Left lung (tissue), 10 donors: ENCODE results near the gene PROSER2. TPM values are rescaled to one million over a fixed set of nuclear protein-coding genes. Genes with fewer than 3 reads are reported as not detected.
A peak's percentile ranks its signal among the peaks of the same experiment; 100 is the strongest.
"Not testable (repeated sequence)": the region's sequence is repeated elsewhere in the genome, so short reads cannot be mapped to it uniquely, and the experiment has no call there.

ENCODE experiments used
- ATAC-seq: fragments of 200-7000 bp; cut with Tn5 transposase; one replicate; pipeline ENCODE4 v1.9.1; 2020; ENCODE audit warnings: moderate library complexity
- DNase-seq, 4 donors: peaks; one replicate each; pipeline ENCODE4 v3.0.0-alpha.2; 2013 to 2020
- H3K27ac ChIP-seq, 2 donors: fragments of 200-600 bp; sonication (generic) in 1 of 2; one replicate each; pipeline versions ENCODE4 v1.5.0 to v1.8.0; 2020 to 2021
- H3K27me3 ChIP-seq, 2 donors: fragments of 200-600 bp; sonication (generic) in 1 of 2; one replicate each; pipeline versions ENCODE4 v1.5.0 to v1.8.0; 2020 to 2021
- H3K36me3 ChIP-seq, 2 donors: fragments of 200-600 bp; sonication (generic) in 1 of 2; one replicate each; pipeline versions ENCODE4 v1.5.0 to v1.8.0; 2020 to 2021
- H3K4me1 ChIP-seq, 2 donors: fragments of 200-600 bp; one replicate each; pipeline ENCODE4 v1.8.0; 2021
- H3K4me3 ChIP-seq, 2 donors: fragments of 200-600 bp; sonication (generic) in 1 of 2; one replicate each; pipeline versions ENCODE4 v1.5.0 to v1.8.0; 2020 to 2021; ENCODE audit warnings: mild to moderate bottlenecking in 1 of 2
- H3K9me3 ChIP-seq, 2 donors: fragments of 200-600 bp; sonication (generic) in 1 of 2; one replicate each; pipeline versions ENCODE4 v1.5.0 to v1.8.0; 2020 to 2021
- intact Hi-C, 2 donors: fragments of 100-400 bp; cut with DNase I; formaldehyde crosslinking; loops; one replicate each; pipeline versions ENCODE4 v1.11.2 to v1.14.2; 2022
- polyA plus RNA-seq, 6 donors: library from polyadenylated mRNA; unstranded; fragments of 120-200 nt; gene quantifications; one replicate each; pipeline ENCODE4 v1.2.1, GENCODE V29; 2013; ENCODE audit not compliant: insufficient read length in 6 of 6
- total RNA-seq, 2 donors: library from RNA; stranded (reverse); fragmentation: NEBNext Ultra II Directional; extraction: Animal tissue kit (Norgen Biotek cat#: 25700); gene quantifications; one replicate each; pipeline ENCODE4 v1.2.1, GENCODE V29; 2021
- TF ChIP-seq, protein P1 (sequence below), 2 donors: fragments of 200-600 bp; sonication (generic) in 1 of 2; IDR thresholded peaks; one replicate each; pipeline versions ENCODE4 v1.5.0 to v1.8.0; 2021; ENCODE audit warnings: antibody characterized with exemption in 2 of 2
- donor health status: DM: no; HTN: yes; CAD: no.
- donor health status: DM: no; HTN: no; CAD: no.

PROSER2 gene
- total and polyA plus RNA-seq, 8 donors, result 2.0 to 14.8 (median 3.1) TPM

DNA sequence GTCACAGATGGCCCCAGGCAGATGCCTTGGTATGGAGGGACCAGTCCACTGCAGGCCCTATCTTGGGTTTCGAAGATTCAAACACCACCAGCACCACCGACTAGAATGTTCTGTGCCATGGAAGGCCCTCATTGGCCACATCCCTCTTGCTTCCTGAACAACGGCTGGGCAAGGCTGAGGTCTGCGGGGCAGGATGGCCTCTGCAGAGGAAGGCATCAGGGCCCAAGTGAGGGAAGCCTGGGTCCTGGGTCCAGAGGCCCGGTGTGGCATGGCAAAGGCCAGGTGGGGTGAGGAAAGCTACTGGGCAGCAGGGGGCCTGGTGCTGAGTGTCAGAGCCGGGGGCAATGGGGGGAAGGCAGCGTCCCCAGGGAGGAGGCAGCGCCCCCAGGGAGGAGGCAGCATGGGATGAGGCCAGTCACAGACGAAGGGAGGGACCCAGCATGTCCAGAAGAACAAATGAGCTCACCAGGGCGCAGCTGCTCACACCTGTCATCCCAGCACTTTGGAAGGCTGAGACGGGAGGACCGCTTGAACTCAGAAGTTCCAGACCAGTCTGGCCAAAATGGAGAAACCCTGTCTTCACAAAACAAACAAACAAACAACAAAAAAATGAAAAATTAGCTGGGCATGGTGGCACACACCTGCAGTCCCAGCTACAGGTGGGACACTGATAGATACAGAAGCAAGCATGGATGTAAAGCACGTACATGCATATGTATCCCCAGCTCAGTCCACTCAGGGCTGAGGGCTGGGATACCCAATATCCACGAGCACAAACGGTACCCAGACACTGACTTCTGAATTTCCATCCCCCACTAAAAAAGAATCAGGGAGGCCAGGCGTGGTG is 64.4 kb downstream of the PROSER2 start:
- Histone ChIP-seq H3K36me3 (no peaks in the 10 kb centered on the region), H3K27me3 (no peaks in the 10 kb centered on the region), H3K4me1 (no peaks in the 10 kb centered on the region), H3K9me3 (no peaks in the 10 kb centered on the region), H3K4me3 (no peak overlapping the region), H3K27ac (no peak overlapping the region)
- DNase-seq (peak in 1 of 4 donors; percentile 39), ATAC-seq (no peak)
- TF ChIP-seq, protein P1, sequence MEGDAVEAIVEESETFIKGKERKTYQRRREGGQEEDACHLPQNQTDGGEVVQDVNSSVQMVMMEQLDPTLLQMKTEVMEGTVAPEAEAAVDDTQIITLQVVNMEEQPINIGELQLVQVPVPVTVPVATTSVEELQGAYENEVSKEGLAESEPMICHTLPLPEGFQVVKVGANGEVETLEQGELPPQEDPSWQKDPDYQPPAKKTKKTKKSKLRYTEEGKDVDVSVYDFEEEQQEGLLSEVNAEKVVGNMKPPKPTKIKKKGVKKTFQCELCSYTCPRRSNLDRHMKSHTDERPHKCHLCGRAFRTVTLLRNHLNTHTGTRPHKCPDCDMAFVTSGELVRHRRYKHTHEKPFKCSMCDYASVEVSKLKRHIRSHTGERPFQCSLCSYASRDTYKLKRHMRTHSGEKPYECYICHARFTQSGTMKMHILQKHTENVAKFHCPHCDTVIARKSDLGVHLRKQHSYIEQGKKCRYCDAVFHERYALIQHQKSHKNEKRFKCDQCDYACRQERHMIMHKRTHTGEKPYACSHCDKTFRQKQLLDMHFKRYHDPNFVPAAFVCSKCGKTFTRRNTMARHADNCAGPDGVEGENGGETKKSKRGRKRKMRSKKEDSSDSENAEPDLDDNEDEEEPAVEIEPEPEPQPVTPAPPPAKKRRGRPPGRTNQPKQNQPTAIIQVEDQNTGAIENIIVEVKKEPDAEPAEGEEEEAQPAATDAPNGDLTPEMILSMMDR (IDR thresholded peaks at IDR 0.05), result no peak
- intact Hi-C loops, result no loop called here

DNA sequence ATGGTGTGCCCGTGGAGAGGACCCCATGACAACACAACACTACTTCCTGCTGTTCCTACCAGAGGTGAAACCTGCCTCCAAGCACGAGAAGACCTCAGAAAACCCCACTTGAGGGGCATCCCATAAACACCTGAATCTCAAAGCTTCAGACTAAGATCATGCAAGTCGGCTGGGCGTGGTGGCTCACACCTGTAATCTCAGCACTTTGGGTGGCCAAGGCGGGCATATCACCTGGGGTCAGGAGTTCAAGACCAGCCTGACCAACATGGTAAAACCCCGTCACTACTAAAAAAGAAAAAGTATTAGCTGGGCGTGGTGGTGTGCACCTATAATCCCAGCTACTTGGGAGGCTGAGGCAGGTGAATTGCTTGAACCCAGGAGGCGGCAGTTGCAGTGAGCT is 66.1 kb downstream of the PROSER2 start:
- H3K9me3 ChIP-seq, H3K4me3 ChIP-seq, H3K27ac ChIP-seq, H3K36me3 ChIP-seq, H3K27me3 ChIP-seq, ATAC-seq, intact Hi-C loops, H3K4me1 ChIP-seq: not testable (repeated sequence)
- peak in 1 of 4 donors; percentile 27 for DNase-seq

DNA sequence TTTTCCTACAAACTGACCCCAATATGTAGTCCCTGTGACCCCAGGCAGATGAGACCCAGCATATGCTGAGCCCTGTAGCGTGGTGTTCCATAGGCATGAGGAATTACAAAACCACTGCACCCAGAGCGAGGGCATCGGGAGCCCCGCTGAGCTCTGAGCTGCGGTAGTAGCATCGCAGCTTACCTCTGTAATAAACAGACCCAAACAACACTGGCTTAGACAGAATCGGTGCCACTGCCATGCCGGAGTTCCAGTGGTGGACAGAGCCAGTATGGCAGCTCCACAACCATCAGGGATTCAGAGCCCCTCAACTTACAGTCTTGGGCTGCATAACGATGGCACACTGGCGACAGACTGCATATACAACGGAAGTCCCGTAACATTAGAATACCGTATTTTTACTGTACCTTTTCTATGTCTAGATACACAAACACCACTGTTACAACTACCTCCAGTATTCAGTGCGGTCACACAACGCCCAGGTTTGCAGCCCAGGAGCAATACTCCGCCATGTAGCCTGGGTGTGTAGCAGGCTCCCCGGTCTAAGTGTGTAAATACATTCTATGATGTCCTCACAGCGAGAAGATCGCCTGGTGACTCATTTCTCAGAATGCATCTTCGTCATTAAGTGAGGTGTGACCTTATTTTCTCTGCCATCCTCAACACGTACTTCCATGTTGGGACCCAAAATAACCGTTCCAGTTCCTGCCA is 68.8 kb downstream of the PROSER2 start:
- TF ChIP-seq, protein P1 (IDR thresholded peaks at IDR 0.05), result no peak

DNA sequence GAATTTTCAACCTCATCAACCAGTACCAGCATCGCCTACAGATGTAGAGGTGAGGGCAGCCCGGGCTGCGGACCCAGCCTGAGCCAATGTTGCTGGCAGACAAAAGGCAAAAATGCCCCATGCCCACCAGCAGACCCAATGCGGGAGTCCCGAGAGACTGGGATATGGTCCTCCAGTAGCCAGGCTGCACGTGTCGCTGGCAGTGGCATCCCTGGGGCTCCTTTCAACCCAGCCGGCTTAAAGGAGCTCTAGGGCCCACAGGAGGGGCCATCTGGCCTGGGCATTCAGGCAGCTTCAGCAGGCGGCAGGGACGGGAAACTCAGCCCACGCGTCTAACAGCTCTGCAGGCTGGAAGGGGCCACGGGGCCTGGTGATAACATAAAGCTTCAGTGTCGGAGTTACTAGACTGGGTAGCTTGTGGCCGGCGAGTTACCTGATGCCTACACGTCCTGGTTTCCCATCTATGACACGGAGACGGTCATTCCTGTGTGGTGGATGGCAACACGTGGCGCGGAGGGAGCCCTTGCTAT is 70.7 kb downstream of the PROSER2 start:
- H3K9me3 ChIP-seq, result no peaks in the 10 kb centered on the region
- no peak overlapping the region for H3K27ac ChIP-seq
- peak in 1 of 4 donors; percentile 45 for DNase-seq
- TF ChIP-seq, protein P1 (IDR thresholded peaks at IDR 0.05), result no peak
- H3K27me3 ChIP-seq, result no peaks in the 10 kb centered on the region
- H3K4me1 ChIP-seq, result no peaks in the 10 kb centered on the region
- ATAC-seq, result no peak
- no peak overlapping the region for H3K4me3 ChIP-seq
- no peaks in the 10 kb centered on the region for H3K36me3 ChIP-seq
- intact Hi-C loops, result no loop called here

More for the DNA sequence above, 68.8 kb downstream of the PROSER2 start:
- Histone ChIP-seq H3K27ac (no peak overlapping the region), H3K4me3 (no peak overlapping the region), H3K9me3 (no peaks in the 10 kb centered on the region), H3K27me3 (no peaks in the 10 kb centered on the region), H3K36me3 (no peaks in the 10 kb centered on the region), H3K4me1 (no peaks in the 10 kb centered on the region)
- DNase-seq (peak in 1 of 4 donors; percentile 35), ATAC-seq (no peak)
- intact Hi-C loops, result no loop called here

DNA sequence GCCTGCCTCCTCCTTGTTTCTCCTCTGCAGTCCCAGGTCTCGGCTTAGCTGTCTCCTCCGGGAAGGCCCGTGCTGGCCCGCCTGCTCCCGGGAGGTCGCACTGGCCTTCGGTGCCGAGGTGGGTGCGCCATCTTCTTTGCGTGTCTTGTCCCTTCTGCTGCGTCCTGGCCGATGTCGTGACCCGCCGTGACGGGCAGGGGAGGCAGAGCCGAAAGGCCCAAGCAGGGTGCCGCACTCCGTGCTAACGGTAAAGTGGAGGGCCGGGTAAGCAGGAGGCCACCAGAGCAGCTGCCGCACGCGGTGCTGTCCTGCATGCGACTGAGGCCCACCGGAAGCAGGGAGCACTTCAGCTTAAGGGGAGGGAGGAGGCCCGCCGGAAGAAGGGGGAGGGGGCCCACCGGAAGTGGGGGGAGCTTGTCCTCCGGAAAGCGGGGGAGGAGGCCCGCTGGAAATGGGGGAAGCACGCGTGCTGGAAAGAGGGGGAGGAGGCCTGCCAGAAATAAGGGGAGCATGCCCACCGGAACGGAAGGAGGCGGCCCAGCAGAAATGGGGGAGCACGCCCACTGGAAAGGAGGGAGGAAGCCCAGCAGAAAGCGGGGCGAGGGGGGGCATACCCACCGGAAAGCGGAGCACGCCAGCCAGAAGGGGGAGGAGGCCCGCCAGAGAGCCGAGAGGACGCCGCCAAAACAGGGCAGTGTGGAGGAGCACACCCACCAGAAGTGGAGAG is 71.4 kb downstream of the PROSER2 start:
- Histone ChIP-seq H3K27ac (no peak overlapping the region), H3K9me3 (no peaks in the 10 kb centered on the region), H3K36me3 (no peaks in the 10 kb centered on the region), H3K27me3 (no peaks in the 10 kb centered on the region), H3K4me1 (no peaks in the 10 kb centered on the region), H3K4me3 (no peak overlapping the region)
- intact Hi-C loops, result no loop called here
- DNase-seq (peak in 1 of 4 donors; percentile 74), ATAC-seq (no peak)
- TF ChIP-seq, protein P1 (IDR thresholded peaks at IDR 0.05), result no peak
